Smooth muscle cell (in vitro differentiated cells): ENCODE data around the gene EPS8. TPM values are rescaled to one million over a fixed set of nuclear protein-coding genes. Genes with fewer than 3 reads are reported as not detected.

ENCODE experiments used
- DNase-seq: peaks from one replicate; lab custom pipeline; 2025; ENCODE audit not compliant: unreplicated experiment; lab: John Stamatoyannopoulos, UW
- H2AFZ ChIP-seq: fragments of 200-600 bp; sonication (generic); 2 replicates; pipeline ENCODE4 v1.6.0; 2016; ENCODE audit warnings: antibody characterized with exemption, low read depth, mild to moderate bottlenecking
- H3F3A ChIP-seq: fragments of 200-600 bp; sonication (generic); 2 replicates; pipeline ENCODE4 v1.6.0; 2017; ENCODE audit warnings: antibody characterized with exemption, low read depth
- H3K27ac ChIP-seq: fragments of 200-600 bp; sonication (generic); 2 replicates; pipeline ENCODE4 v1.5.1; 2016; ENCODE audit warnings: low read depth, mild to moderate bottlenecking
- H3K27me3 ChIP-seq: fragments of 200-600 bp; sonication (generic); 2 replicates; pipeline ENCODE4 v1.6.1; 2016; ENCODE audit warnings: low read depth, mild to moderate bottlenecking
- H3K36me3 ChIP-seq: fragments of 200-600 bp; sonication (generic); 2 replicates; pipeline ENCODE4 v1.5.1; 2016; ENCODE audit warnings: low read depth
- H3K4me1 ChIP-seq: fragments of 200-600 bp; sonication (generic); 2 replicates; pipeline ENCODE4 v1.5.1; 2016; ENCODE audit warnings: low read depth
- H3K4me2 ChIP-seq: fragments of 200-600 bp; sonication (generic); 2 replicates; pipeline ENCODE4 v1.6.0; 2016; ENCODE audit warnings: mild to moderate bottlenecking
- H3K4me3 ChIP-seq: fragments of 200-600 bp; sonication (generic); 2 replicates; pipeline ENCODE4 v1.5.1; 2016; ENCODE audit warnings: mild to moderate bottlenecking
- H3K79me2 ChIP-seq: fragments of 200-600 bp; sonication (generic); 2 replicates; pipeline ENCODE4 v1.6.0; 2016; ENCODE audit warnings: low read depth, mild to moderate bottlenecking
- H3K9ac ChIP-seq: fragments of 200-600 bp; sonication (generic); 2 replicates; pipeline ENCODE4 v1.6.0; 2016; ENCODE audit warnings: low read depth
- H3K9me3 ChIP-seq: fragments of 200-600 bp; sonication (generic); replicated peaks from 2 replicates; pipeline ENCODE4 v1.5.1; 2016; ENCODE audit warnings: low read depth
- H4K20me1 ChIP-seq: fragments of 200-600 bp; sonication (generic); 2 replicates; pipeline ENCODE4 v1.6.0; 2016; ENCODE audit warnings: low read depth
- WGBS: methylation state at CpG from one replicate; pipeline ENCODE4 v1.1.7; 2016; ENCODE audit warnings: low lambda C conversion rate; 5-methylcytosine and 5-hydroxymethylcytosine counted together
- polyA plus RNA-seq: library from polyadenylated mRNA; unstranded; fragments of >200 nt; fragmentation: Nextera tagmentation; extraction: Ambion mirVana; gene quantifications from 2 replicates; pipeline ENCODE4 v1.2.1, GENCODE V29; 2016
- total RNA-seq: library from RNA; depleted of rRNA; stranded (reverse); fragments of >200 nt; gene quantifications from 2 replicates; pipeline ENCODE4 v1.2.3, GENCODE V29; 2014
- TF ChIP-seq, protein P1 (sequence below): fragments of 200-600 bp; sonication (generic); IDR thresholded peaks from 2 replicates; pipeline ENCODE4 v1.5.1; 2017; ENCODE audit warnings: borderline replicate concordance, mild to moderate bottlenecking, antibody characterized with exemption; ENCODE audit not compliant: insufficient read depth, poor library complexity, severe bottlenecking

The EPS8 gene
- total and polyA plus RNA-seq, 2 experiments from 2014 or later = 27.5 to 68.3 TPM

DNA sequence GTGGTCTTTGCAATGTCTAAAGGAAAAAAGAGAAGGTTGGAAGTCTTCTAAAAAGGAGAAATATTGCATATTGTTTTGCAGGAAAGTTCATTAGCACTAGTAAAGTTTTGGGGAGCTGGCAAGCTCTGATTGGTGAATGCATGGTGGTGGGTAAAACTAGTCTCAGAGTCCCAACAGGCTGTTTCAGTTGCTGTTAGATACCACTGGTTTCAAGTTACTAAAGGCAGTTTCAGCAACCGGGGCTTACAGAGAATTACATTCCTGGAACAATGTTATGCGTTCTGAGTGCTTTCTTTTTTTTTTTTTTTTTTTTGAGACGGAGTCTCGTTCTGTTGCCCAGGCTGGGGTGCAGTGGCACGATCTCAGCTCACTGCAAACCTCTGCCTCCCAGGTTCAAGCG is 208.2 kb downstream of the EPS8 start:
- no peak overlapping the region for H3K27ac ChIP-seq
- H3K79me2 ChIP-seq = no peaks in the 10 kb centered on the region
- no peaks in the 10 kb centered on the region for H3K9me3 ChIP-seq
- H3K4me3 ChIP-seq = no peak overlapping the region
- peaks cover 6% of the 10 kb centered on the region for H3K4me1 ChIP-seq
- TF ChIP-seq, protein P1, sequence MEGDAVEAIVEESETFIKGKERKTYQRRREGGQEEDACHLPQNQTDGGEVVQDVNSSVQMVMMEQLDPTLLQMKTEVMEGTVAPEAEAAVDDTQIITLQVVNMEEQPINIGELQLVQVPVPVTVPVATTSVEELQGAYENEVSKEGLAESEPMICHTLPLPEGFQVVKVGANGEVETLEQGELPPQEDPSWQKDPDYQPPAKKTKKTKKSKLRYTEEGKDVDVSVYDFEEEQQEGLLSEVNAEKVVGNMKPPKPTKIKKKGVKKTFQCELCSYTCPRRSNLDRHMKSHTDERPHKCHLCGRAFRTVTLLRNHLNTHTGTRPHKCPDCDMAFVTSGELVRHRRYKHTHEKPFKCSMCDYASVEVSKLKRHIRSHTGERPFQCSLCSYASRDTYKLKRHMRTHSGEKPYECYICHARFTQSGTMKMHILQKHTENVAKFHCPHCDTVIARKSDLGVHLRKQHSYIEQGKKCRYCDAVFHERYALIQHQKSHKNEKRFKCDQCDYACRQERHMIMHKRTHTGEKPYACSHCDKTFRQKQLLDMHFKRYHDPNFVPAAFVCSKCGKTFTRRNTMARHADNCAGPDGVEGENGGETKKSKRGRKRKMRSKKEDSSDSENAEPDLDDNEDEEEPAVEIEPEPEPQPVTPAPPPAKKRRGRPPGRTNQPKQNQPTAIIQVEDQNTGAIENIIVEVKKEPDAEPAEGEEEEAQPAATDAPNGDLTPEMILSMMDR = no peak
- H3F3A ChIP-seq = no peaks in the 10 kb centered on the region
- H4K20me1 ChIP-seq = no peaks in the 10 kb centered on the region
- H3K9ac ChIP-seq = no peak overlapping the region
- WGBS = 77% methylated on average over 6 of the region's 6 CpGs
- H2AFZ ChIP-seq = no peak overlapping the region
- no peak for DNase-seq
- H3K27me3 ChIP-seq = peaks cover 2% of the 10 kb centered on the region
- no peak overlapping the region for H3K4me2 ChIP-seq
- H3K36me3 ChIP-seq = no peaks in the 10 kb centered on the region

DNA sequence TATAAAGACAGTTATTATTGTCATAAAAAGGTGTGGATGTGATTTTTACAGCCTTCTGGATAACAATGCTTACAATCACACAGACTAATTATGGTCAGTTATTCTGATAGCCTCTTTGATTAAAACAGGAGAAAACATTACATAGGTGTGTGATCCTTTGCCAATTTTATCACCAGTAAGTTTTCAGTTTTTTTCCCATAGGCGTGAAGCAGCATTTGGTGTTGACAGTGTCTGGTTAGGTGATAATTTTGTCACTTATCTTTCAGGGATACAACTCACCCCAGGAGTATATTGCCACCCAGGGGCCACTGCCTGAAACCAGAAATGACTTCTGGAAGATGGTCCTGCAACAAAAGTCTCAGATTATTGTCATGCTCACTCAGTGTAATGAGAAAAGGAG is 208.8 kb downstream of the EPS8 start:
- TF ChIP-seq, protein P1 = no peak
- Histone ChIP-seq H3F3A (no peaks in the 10 kb centered on the region), H3K27me3 (no peaks in the 10 kb centered on the region), H3K79me2 (no peaks in the 10 kb centered on the region), H3K4me1 (peaks cover 6% of the 10 kb centered on the region), H4K20me1 (no peaks in the 10 kb centered on the region), H3K4me3 (no peak overlapping the region), H3K9me3 (no peaks in the 10 kb centered on the region), H2AFZ (no peak overlapping the region), H3K36me3 (no peaks in the 10 kb centered on the region), H3K27ac (no peak overlapping the region), H3K9ac (no peak overlapping the region), H3K4me2 (no peak overlapping the region)
- 100% methylated on average over 1 of the region's 1 CpG for WGBS
- DNase-seq = no peak

- Histone ChIP-seq H4K20me1 (no peaks in the 10 kb centered on the region), H3K36me3 (no peaks in the 10 kb centered on the region), H3K79me2 (no peaks in the 10 kb centered on the region), H3K4me3 (no peak overlapping the region), H3F3A (no peaks in the 10 kb centered on the region), H3K4me2 (no peak overlapping the region), H3K27ac (no peak overlapping the region), H3K9me3 (no peaks in the 10 kb centered on the region), H3K9ac (no peak overlapping the region), H3K4me1 (no peaks in the 10 kb centered on the region), H2AFZ (no peak overlapping the region), H3K27me3 (no peaks in the 10 kb centered on the region)
- WGBS = 58% methylated on average over 3 of the region's 3 CpGs
- no peak for DNase-seq
- TF ChIP-seq, protein P1 = no peak
These were observed 213.3 kb downstream of the EPS8 start for GRCh38 chr12:15575671-15576541.

DNA sequence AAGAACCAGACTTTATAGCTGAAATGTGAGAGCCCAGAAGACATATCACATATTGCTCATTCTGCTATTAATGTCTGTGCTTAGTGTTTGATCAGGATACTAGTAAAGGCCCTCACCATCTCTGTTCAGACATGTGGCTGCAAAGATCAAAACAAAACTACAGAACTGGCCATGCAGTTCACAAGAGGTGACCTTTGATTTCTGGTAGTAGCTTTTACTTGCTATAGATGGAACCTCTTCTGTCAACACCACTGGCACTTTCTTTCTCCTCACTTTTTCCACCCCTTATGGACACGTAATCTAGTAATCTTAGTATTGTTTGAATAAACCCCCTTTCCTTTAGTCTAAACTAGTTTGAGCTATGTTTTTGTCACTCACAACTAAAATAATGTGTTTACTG is 214.8 kb downstream of the EPS8 start:
- H3K27ac ChIP-seq = no peak overlapping the region
- H3K4me2 ChIP-seq = no peak overlapping the region
- H3K36me3 ChIP-seq = no peaks in the 10 kb centered on the region
- no peaks in the 10 kb centered on the region for H3K4me1 ChIP-seq
- H3K4me3 ChIP-seq = no peak overlapping the region
- H4K20me1 ChIP-seq = no peaks in the 10 kb centered on the region
- TF ChIP-seq, protein P1 = no peak
- H3K9me3 ChIP-seq = no peaks in the 10 kb centered on the region
- no peak overlapping the region for H2AFZ ChIP-seq
- no peaks in the 10 kb centered on the region for H3F3A ChIP-seq
- no peaks in the 10 kb centered on the region for H3K27me3 ChIP-seq
- 93% methylated on average over 1 of the region's 1 CpG for WGBS
- no peak overlapping the region for H3K9ac ChIP-seq
- DNase-seq = no peak
- no peaks in the 10 kb centered on the region for H3K79me2 ChIP-seq
